ENCODE results near the gene GPR85.

The GPR85 gene, protein sequence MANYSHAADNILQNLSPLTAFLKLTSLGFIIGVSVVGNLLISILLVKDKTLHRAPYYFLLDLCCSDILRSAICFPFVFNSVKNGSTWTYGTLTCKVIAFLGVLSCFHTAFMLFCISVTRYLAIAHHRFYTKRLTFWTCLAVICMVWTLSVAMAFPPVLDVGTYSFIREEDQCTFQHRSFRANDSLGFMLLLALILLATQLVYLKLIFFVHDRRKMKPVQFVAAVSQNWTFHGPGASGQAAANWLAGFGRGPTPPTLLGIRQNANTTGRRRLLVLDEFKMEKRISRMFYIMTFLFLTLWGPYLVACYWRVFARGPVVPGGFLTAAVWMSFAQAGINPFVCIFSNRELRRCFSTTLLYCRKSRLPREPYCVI

DNA sequence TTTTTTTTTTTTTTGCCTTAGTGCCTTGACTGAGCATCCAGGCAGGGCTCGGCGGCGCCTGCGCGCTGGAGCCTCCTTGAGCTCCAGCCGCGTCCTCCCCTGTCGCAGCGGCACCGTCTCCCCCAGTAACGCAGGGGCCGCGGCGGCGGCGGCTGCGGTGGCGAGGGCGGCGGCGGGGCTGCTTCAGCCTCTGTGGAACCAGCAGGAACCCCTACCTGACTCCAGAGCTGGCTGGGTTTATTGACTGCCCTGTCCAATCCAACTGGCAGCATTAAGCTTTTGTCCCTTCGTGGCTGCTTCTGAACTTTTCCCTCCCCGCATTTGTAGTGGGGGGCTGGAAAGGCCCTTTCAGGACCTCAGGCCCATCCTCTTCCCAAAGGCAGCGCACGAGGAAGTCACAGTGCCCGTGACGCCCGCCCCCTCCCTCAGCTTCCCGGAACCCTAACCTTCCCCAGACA, at the start of gene GPR85:
Gene GPR85 (minus strand): TSS at position 397 of the 458 bp plus-strand sequence. CDS start 2,106 bp downstream, outside the sequence.
- peak within 1 kb of the TSS; percentile 57 for H3K4me3 ChIP-seq (ENCODE audit: low read depth, low read length)
- TF ChIP-seq, protein P1, sequence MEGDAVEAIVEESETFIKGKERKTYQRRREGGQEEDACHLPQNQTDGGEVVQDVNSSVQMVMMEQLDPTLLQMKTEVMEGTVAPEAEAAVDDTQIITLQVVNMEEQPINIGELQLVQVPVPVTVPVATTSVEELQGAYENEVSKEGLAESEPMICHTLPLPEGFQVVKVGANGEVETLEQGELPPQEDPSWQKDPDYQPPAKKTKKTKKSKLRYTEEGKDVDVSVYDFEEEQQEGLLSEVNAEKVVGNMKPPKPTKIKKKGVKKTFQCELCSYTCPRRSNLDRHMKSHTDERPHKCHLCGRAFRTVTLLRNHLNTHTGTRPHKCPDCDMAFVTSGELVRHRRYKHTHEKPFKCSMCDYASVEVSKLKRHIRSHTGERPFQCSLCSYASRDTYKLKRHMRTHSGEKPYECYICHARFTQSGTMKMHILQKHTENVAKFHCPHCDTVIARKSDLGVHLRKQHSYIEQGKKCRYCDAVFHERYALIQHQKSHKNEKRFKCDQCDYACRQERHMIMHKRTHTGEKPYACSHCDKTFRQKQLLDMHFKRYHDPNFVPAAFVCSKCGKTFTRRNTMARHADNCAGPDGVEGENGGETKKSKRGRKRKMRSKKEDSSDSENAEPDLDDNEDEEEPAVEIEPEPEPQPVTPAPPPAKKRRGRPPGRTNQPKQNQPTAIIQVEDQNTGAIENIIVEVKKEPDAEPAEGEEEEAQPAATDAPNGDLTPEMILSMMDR (IDR thresholded peaks at IDR 0.05; ENCODE audit: borderline replicate concordance, insufficient read depth, low read depth, low read length) = no peak

DNA sequence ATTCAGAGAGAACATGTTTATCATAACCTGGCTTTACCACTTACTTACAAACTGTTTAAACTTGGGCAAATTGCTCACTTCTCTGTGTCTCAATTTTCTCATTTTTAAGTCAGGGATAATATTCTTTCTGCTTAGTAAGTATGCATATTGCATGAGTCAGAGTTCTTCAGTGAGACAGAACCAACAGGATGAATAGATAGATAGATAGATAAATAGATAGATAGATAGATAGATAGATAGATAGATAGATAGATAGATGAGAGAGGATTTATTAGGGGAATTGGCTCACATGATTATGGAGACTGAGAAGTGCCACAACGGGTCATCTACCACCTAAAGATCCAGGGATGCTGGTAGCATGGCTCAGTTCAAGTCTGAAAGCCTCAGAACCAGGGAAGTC, 47.4 kb upstream of the GPR85 start:
- TF ChIP-seq, protein P1 (IDR thresholded peaks at IDR 0.05; ENCODE audit: borderline replicate concordance, insufficient read depth, low read depth, low read length) = no peak
- H3K4me3 ChIP-seq (ENCODE audit: low read depth, low read length) = no peak overlapping the region

DNA sequence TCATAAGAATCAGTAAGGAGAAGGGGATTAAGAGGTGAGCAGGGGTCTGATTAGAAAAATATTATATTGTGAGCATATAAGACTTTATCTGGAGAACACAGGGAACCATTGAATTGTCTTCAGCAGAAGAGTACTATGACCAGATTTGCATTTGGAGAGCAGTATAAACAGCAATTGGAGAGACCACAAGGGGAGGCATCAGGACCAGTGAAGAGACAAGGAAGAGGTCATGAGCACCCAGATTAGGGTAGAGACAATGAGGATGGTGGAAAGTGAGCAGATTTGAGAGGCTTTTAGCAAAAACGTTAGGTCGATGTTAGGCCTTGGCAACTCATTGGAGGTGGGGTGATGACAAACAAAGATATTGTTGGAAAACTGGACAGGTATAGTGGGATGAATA, 44.7 kb upstream of the GPR85 start:
- TF ChIP-seq, protein P1 (IDR thresholded peaks at IDR 0.05; ENCODE audit: borderline replicate concordance, insufficient read depth, low read depth, low read length) = no peak
- H3K4me3 ChIP-seq (ENCODE audit: low read depth, low read length) = no peak overlapping the region

DNA sequence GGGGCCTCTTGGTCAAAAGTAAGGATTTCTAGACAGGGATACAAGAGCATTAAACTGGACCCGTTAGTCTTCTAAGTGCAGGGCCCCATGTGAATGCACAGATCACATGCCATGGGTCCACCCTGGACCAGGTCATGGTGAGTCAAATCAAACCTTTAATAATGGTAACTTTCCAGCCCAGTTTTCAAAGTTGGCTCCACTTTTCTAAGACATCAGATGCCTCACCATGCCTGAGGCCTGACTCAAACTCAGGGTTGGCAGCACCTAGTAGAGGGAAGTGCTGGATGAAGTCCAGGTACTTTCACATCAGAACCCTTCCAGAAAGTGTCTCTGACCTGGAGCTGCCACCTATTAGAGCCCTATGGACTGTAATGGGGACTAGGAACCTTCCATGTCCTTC, 41.4 kb upstream of the GPR85 start:
- TF ChIP-seq, protein P1 (IDR thresholded peaks at IDR 0.05; ENCODE audit: borderline replicate concordance, insufficient read depth, low read depth, low read length) = no peak
- no peak overlapping the region for H3K4me3 ChIP-seq (ENCODE audit: low read depth, low read length)

DNA sequence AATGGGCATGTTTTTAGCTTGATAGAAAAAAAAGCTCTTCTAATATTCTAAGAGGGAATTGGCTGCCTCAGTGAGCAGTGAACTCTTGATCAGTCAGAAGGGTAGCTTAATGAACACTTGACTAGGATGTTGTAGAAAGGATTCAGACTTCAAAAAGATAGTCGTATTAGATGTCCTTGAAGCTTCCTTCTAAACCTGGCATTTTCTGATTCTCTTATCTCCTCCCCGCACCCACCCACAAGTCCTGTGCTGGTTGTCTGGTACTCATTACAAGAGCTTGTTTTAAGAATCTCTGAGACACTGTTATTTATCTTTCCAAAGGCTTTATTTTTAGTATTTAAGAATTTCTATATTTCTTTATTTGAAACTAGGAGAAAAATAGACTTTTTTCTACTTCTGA, 39.1 kb upstream of the GPR85 start:
- no peak overlapping the region for H3K4me3 ChIP-seq (ENCODE audit: low read depth, low read length)
- TF ChIP-seq, protein P1 (IDR thresholded peaks at IDR 0.05; ENCODE audit: borderline replicate concordance, insufficient read depth, low read depth, low read length) = no peak

DNA sequence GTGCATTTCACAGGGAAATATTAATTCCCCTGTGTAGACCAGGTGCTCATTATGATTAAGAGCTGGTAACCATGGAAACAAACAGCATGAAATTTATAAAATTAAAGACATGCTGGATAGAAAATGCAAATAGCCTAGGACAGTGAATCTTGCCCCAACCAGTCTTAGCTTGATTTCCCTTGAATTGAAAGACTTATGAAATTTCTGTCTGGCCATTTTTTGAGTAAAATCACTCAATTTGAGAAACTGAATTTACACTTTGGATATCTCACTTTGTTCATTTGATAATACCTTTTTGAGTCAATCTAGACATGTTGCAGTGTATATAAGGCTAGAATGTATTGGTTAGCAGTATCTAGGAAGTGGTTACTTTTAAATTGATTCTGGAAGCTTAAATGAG, 36.1 kb upstream of the GPR85 start:
- H3K4me3 ChIP-seq (ENCODE audit: low read depth, low read length) = no peak overlapping the region
- TF ChIP-seq, protein P1 (IDR thresholded peaks at IDR 0.05; ENCODE audit: borderline replicate concordance, insufficient read depth, low read depth, low read length) = no peak

DNA sequence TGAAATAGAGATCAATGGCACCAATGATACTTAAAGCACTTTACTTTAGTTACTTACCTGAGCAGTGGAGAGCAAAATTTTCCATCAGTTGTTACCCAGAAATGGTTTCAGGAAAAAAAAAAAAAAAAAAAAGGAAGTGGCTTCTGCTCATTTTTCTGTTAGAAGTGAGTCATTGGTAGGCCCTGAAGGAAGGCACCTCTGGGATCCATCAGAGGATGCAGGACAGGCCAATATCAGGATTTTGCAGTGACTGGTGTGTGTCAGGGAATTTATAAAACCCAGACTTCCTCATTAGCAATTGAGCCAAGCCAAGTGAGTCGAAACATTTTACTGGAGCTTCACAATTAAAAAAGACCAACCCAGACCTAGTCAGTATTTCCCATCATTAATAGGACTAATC, 34.0 kb upstream of the GPR85 start:
- TF ChIP-seq, protein P1 (IDR thresholded peaks at IDR 0.05; ENCODE audit: borderline replicate concordance, insufficient read depth, low read depth, low read length) = no peak
- no peak overlapping the region for H3K4me3 ChIP-seq (ENCODE audit: low read depth, low read length)
